ENCODE measurements around the gene AADAC. TPM values are rescaled to one million over a fixed set of nuclear protein-coding genes. Genes with fewer than 3 reads are reported as not detected.

AADAC gene
- total and polyA plus RNA-seq, 2 of the 13 experiments (the other 11 are each of a cell fraction or from before 2014, with no cell fraction given) = 0.87 to 1.5 TPM

GRCh38 chr3:151770956-151771355, 43.0 kb upstream of the AADAC start (continued):
- TF ChIP-seq ZNF609 (CRISPR knock-in tag; IDR thresholded peaks at IDR 0.05; ENCODE audit: borderline replicate concordance) (no peak), NBN (conservative IDR thresholded peaks at IDR 0.05) (no peak), SIX4 (CRISPR knock-in tag; IDR thresholded peaks at IDR 0.05) (no peak), ZNF749 (CRISPR knock-in tag; IDR thresholded peaks at IDR 0.05; ENCODE audit: borderline replicate concordance) (no peak), IRF2 (CRISPR knock-in tag; IDR thresholded peaks at IDR 0.05) (peak; percentile 28; the same call in 1 of the 2 replicates), REPIN1 (CRISPR knock-in tag; IDR thresholded peaks at IDR 0.05; ENCODE audit: borderline replicate concordance, low read depth) (0 out of 2 replicates have a peak, but pooled peaks have one; percentile 11), TEAD3 (CRISPR knock-in tag; optimal IDR thresholded peaks at IDR 0.05; ENCODE audit: borderline replicate concordance) (peak; percentile 55), PAXIP1 (CRISPR knock-in tag; conservative IDR thresholded peaks at IDR 0.05) (no peak; the same call in 1 of the 2 replicates), NFE2L2 (IDR thresholded peaks at IDR 0.05; ENCODE audit: low read length) (peak; percentile 9; the same call in 1 of the 2 replicates), SUZ12 (IDR thresholded peaks at IDR 0.05; ENCODE audit: low read depth, low read length) (no peak), HNF4G (IDR thresholded peaks at IDR 0.05; ENCODE audit: borderline replicate concordance, low read depth, low read length) (peak; percentile 26; the same call in 1 of the 2 replicates), HNF4G (CRISPR knock-in tag; IDR thresholded peaks at IDR 0.05; ENCODE audit: borderline replicate concordance, low read depth) (no peak), ATF2 (CRISPR knock-in tag; IDR thresholded peaks at IDR 0.05) (peak; percentile 40; the same call in 1 of the 2 replicates), ATM (IDR thresholded peaks at IDR 0.05; ENCODE audit: borderline replicate concordance) (no peak), SIX1 (CRISPR knock-in tag; IDR thresholded peaks at IDR 0.05; ENCODE audit: borderline replicate concordance) (peak; percentile 39; the same call in 1 of the 2 replicates), DR1 (CRISPR knock-in tag; IDR thresholded peaks at IDR 0.05) (no peak), ZNF205 (CRISPR knock-in tag; IDR thresholded peaks at IDR 0.05) (no peak), GLI4 (CRISPR knock-in tag; IDR thresholded peaks at IDR 0.05; ENCODE audit: borderline replicate concordance) (0 out of 2 replicates have a peak, but pooled peaks have one; percentile 39)
- TF ChIP-seq, protein P1, sequence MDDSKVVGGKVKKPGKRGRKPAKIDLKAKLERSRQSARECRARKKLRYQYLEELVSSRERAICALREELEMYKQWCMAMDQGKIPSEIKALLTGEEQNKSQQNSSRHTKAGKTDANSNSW (CRISPR knock-in tag; IDR thresholded peaks at IDR 0.05; ENCODE audit: borderline replicate concordance) = no peak
- TF ChIP-seq, protein P2, sequence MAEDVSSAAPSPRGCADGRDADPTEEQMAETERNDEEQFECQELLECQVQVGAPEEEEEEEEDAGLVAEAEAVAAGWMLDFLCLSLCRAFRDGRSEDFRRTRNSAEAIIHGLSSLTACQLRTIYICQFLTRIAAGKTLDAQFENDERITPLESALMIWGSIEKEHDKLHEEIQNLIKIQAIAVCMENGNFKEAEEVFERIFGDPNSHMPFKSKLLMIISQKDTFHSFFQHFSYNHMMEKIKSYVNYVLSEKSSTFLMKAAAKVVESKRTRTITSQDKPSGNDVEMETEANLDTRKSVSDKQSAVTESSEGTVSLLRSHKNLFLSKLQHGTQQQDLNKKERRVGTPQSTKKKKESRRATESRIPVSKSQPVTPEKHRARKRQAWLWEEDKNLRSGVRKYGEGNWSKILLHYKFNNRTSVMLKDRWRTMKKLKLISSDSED (CRISPR knock-in tag; IDR thresholded peaks at IDR 0.05) = no peak
